SK-N-MC (cell line): Measurements from ENCODE around the gene TPRX2.

Experiments used
- EZH2 ChIP-seq: fragments of 200-600 bp; sonication (generic); IDR thresholded peaks from one replicate; pipeline ENCODE4 v1.6.1; 2017; ENCODE audit warnings: antibody characterized with exemption
- FOXP2 ChIP-seq: optimal IDR thresholded peaks from 2 replicates; pipeline ENCODE3; 2011; ENCODE audit warnings: mild to moderate bottlenecking, moderate library complexity; ENCODE audit not compliant: insufficient read depth; ENCODE audit errors: extremely low read length, control extremely low read depth

DNA sequence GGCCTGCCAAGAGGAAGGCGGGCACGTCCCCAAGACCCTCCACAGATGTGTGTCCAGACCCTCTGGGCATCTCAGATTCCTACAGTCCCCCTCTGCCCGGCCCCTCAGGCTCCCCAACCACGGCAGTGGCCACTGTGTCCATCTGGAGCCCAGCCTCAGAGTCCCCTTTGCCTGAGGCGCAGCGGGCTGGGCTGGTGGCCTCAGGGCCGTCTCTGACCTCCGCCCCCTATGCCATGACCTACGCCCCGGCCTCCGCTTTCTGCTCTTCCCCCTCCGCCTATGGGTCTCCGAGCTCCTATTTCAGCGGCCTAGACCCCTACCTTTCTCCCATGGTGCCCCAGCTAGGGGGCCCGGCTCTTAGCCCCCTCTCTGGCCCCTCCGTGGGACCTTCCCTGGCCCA lies 19.6 kb upstream of the TPRX2 start:
- no peak for TF ChIP-seq FOXP2
- no peak for TF ChIP-seq EZH2
